Immature natural killer cell (primary cell): ENCODE data around the gene NDUFB3. TPM values are rescaled to one million over a fixed set of nuclear protein-coding genes. Genes with fewer than 3 reads are reported as not detected.

ENCODE experiments used
- DNase-seq, 3 donors: peaks; one replicate each; pipeline ENCODE4 v3.0.0; 2022; ENCODE audit warnings: mixed read lengths in 1 of 3
- H3K27ac Mint-ChIP-seq, 6 donors: one replicate each; pipeline ENCODE4 v1.8.0; 2020; ENCODE audit warnings: mixed read lengths in 6 of 6, mild to moderate bottlenecking in 5 of 6, inconsistent platforms in 4 of 6, moderate library complexity in 3 of 6
- H3K27me3 Mint-ChIP-seq, 3 donors: one replicate each; pipeline ENCODE4 v1.8.0; 2020 to 2021; ENCODE audit warnings: low read depth in 3 of 3, mild to moderate bottlenecking in 3 of 3, mixed read lengths in 3 of 3, moderate library complexity in 3 of 3, inconsistent platforms in 1 of 3
- H3K36me3 Mint-ChIP-seq, 3 donors: one replicate each; pipeline ENCODE4 v1.8.0; 2020; ENCODE audit warnings: mixed read lengths in 3 of 3, inconsistent platforms in 2 of 3, mild to moderate bottlenecking in 2 of 3
- H3K4me1 Mint-ChIP-seq, 2 donors: one replicate each; pipeline ENCODE4 v1.8.0; 2020; ENCODE audit warnings: inconsistent platforms in 2 of 2, mild to moderate bottlenecking in 2 of 2, mixed read lengths in 2 of 2, moderate library complexity in 1 of 2
- H3K4me3 Mint-ChIP-seq, 5 donors: one replicate each; pipeline ENCODE4 v1.8.0; 2020; ENCODE audit warnings: mild to moderate bottlenecking in 5 of 5, mixed read lengths in 5 of 5, inconsistent platforms in 3 of 5, moderate library complexity in 3 of 5
- H3K9me3 Mint-ChIP-seq, 6 donors: one replicate each; pipeline ENCODE4 v1.8.0; 2020; ENCODE audit warnings: mild to moderate bottlenecking in 6 of 6, mixed read lengths in 6 of 6, inconsistent platforms in 4 of 6, moderate library complexity in 3 of 6
- polyA plus RNA-seq, 3 donors: library from polyadenylated mRNA; unstranded; fragments of 300-500 nt; fragmentation: Illumina TruSeq; gene quantifications; one replicate each; pipeline ENCODE4 v1.2.3, GENCODE V29; 2021

NDUFB3 gene
- polyA plus RNA-seq, 3 donors from 2014 or later = 211 to 234 (median 225) TPM

DNA sequence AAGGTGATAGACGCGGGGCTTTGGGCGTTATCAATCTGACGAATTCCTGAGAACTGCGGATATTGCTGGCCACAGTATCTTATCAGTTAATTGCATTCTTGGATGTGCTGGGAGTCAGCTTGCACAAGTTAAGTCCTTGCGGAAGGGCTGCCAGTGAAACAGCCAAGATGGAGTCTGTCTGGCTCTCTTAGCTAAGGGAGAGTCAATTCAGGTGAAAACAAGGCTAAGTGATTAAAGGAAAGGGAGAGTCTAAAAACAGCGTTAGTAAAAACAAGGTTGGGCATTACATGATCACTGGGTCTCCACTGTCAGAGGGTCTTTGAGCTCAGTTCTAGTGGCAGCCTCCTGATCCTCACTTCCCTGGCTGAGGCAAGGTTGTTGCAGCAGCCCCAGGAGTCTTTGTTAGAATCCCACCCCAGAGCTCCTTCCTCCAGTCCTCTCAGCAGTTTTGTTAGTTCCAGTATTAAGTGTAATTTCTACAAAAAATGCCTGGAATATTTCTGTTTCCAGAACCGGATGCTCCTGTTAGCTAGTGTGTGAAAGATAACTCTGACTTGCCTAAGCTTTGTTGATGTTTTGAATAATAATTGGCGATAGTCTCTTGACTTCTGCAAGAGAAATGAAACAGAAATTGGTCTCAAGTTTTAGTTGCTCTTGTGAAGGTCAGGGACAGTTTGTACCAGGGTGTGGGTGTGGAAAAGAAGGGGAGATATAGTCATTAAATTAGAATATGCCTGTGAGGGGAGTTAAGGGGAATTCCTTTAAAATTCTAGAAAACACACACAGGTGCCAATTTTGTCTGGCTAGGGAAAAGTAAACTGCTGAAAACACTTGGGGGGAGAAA, 54.7 kb downstream of the NDUFB3 start:
- no peaks in the 10 kb centered on the region for H3K9me3 Mint-ChIP-seq
- peak overlapping the region; percentile 95 to 100 (median 99) for H3K27ac Mint-ChIP-seq
- peak; percentile 45 to 47 (median 46) for DNase-seq
- H3K27me3 Mint-ChIP-seq = peaks cover 15 to 39% (median 26%) of the 10 kb centered on the region in 3 donors
- H3K4me1 Mint-ChIP-seq = peaks cover 92 to 99% of the 10 kb centered on the region in 2 donors
- H3K4me3 Mint-ChIP-seq = peak overlapping the region; percentile 93 to 99 (median 95)
- peaks cover 22 to 43% (median 38%) of the 10 kb centered on the region in 3 donors for H3K36me3 Mint-ChIP-seq

DNA sequence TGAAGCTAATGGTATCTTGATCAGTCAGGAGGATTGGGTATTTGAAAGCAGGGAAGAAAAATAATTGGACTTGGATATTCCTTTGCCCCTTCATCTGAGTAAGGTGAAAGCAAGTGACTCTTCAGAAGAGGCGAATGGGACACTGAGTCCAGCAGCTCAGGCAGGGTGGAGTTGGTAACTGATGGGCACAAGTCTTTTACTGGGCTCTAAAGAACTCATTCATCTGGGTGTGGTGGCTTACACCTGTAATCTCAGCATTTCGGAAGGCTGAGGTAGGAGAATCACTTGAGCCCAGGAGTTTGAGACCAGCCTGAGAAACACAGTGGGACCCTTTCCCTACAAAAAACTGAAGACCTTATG, 55.3 kb downstream of the NDUFB3 start:
- H3K9me3 Mint-ChIP-seq = no peaks in the 10 kb centered on the region
- H3K36me3 Mint-ChIP-seq = peaks cover 19 to 40% (median 36%) of the 10 kb centered on the region in 3 donors
- H3K4me3 Mint-ChIP-seq = peak overlapping the region; percentile 93 to 99 (median 95)
- peaks cover 15 to 39% (median 26%) of the 10 kb centered on the region in 3 donors for H3K27me3 Mint-ChIP-seq
- H3K4me1 Mint-ChIP-seq = peaks cover 92 to 99% of the 10 kb centered on the region in 2 donors
- no peak for DNase-seq
- H3K27ac Mint-ChIP-seq = peak overlapping the region; percentile 95 to 100 (median 99)

DNA sequence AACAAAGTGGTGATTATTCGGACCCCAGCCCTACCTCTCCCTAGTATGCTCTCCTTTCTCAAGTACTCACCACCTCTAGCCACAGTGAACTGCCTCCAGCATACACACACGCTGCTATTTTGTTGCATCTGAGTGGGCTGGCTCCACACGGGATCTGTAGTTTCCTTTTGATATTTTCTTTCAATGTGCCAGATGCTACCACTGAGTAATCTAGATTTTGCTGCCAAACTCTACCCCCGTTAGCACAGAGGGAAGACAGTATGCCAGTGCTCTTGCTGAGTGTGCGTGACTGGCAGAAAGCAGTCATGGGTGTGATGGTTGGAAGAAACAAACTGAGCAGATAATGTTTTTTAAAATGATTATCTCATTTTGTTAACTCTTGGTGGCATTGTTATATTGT, 55.8 kb downstream of the NDUFB3 start:
- Mint-ChIP-seq H3K4me3 (peak overlapping the region; percentile 93 to 99 (median 95)), H3K36me3 (peaks cover 18 to 38% (median 34%) of the 10 kb centered on the region in 3 donors), H3K27me3 (peaks cover 15 to 35% (median 26%) of the 10 kb centered on the region in 3 donors), H3K9me3 (no peaks in the 10 kb centered on the region), H3K27ac (peak overlapping the region; percentile 95 to 100 (median 99)), H3K4me1 (peaks cover 92 to 99% of the 10 kb centered on the region in 2 donors)
- peak in 1 of 3 donors; percentile 39 for DNase-seq

DNA sequence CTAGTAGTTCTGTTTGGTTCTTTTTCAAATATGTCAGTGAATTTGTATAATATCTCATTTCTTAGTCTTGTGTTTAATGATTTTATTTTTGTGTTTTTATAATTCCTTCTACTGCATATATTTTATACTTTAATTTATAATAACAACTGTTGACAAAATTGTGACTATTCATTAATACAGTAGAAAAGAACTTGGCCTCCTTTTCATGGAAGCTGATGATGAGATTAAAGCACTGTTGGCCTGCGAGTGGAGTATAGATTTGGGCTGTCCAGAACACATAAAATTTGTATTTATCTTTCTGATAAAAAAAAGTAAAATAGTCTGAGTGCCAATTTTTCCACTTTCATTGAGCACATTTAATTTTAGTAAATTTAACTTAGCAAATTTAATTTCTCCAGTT, 56.2 kb downstream of the NDUFB3 start:
- Mint-ChIP-seq H3K9me3 (no peaks in the 10 kb centered on the region), H3K27me3 (peaks cover 15 to 33% (median 26%) of the 10 kb centered on the region in 3 donors), H3K36me3 (peaks cover 20 to 39% (median 34%) of the 10 kb centered on the region in 3 donors), H3K27ac (peak overlapping the region; percentile 95 to 100 (median 99)), H3K4me1 (peaks cover 92 to 99% of the 10 kb centered on the region in 2 donors), H3K4me3 (peak overlapping the region; percentile 93 to 99 (median 95))
- DNase-seq = no peak

DNA sequence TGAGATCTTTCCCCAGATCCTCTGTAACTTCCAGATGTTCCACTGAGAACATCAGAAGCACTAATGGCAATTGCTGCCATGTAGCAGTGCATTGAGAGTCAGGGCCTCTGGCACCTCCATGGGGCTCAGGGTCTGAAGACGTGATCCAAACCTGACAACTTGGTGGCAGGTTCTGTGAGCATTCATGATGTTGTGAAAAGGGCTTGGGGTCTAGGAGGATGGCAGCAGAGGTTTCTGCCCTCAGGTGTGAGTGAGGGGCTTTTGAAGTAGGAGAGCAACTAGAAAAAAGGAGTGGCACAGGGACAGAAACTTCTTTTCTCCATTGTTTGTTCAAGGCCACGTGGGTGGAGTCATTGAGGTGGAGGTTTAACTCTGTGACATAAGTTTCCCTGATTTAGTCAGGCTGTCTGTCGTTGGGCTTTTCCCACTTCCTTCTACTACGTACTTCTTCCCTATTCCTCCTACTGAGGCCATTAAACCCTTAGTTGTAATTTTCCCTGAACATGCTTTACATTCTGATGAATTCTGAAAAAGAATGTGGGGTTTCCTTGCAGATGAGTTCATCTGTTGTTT, 57.2 kb downstream of the NDUFB3 start:
- peaks cover 12 to 29% (median 25%) of the 10 kb centered on the region in 3 donors for H3K27me3 Mint-ChIP-seq
- H3K36me3 Mint-ChIP-seq = peaks cover 21 to 41% (median 31%) of the 10 kb centered on the region in 3 donors
- H3K4me1 Mint-ChIP-seq = peaks cover 87 to 94% of the 10 kb centered on the region in 2 donors
- no peaks in the 10 kb centered on the region for H3K9me3 Mint-ChIP-seq
- H3K4me3 Mint-ChIP-seq = peak overlapping the region; percentile 69 to 98 (median 81)
- no peak for DNase-seq
- peak overlapping the region; percentile 97 to 100 (median 98) for H3K27ac Mint-ChIP-seq

DNA sequence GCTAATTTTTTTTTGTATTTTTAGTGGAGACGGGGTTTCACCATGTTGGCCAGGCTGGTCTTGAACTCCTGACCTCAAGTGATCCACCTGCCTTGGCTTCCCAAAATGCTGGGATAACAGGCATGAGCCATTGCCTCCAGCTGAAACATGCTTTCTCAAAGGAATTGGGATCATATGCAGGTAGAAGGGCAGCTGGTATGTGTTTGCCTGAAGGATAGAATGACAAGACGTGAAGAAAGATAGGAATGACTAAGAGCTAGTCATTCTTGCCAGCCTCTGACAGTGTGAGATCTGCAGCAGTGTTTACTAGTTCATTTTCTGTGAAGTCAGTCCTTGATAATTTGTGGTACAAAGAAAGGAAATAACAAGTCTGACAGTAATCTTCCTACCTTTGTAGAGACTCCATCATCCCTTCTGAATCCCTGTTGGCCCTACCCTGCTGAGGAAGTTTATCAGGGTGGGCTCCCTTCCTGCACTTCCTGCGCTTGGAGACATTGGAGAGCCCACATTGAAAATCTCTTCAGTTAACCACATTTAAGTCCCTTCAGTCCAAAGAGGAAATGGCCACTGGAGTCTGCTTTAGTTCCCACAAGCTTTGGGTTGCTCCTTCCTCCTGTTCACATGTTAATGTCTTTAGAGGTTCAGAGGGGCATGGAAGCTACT, 58.9 kb downstream of the NDUFB3 start:
- peak overlapping the region; percentile 90 to 100 (median 98) for H3K27ac Mint-ChIP-seq
- DNase-seq = peak; percentile 52 to 64 (median 63)
- H3K4me3 Mint-ChIP-seq = peak overlapping the region; percentile 68 to 84 (median 77)

GRCh38 chr2:201132518-201132917, 60.7 kb downstream of the NDUFB3 start:
- H3K4me3 Mint-ChIP-seq = peak overlapping the region in 2 of 5 donors; percentile 11 to 18
- no peaks in the 10 kb centered on the region for H3K9me3 Mint-ChIP-seq
- peaks cover 35 to 58% (median 38%) of the 10 kb centered on the region in 3 donors for H3K36me3 Mint-ChIP-seq
- H3K27me3 Mint-ChIP-seq = peaks cover 1 to 7% (median 6%) of the 10 kb centered on the region in 3 donors
- peaks cover 67 to 80% of the 10 kb centered on the region in 2 donors for H3K4me1 Mint-ChIP-seq
- peak overlapping the region; percentile 90 to 100 (median 98) for H3K27ac Mint-ChIP-seq
- no peak for DNase-seq

More for the DNA sequence above, 58.9 kb downstream of the NDUFB3 start:
- Mint-ChIP-seq H3K9me3 (no peaks in the 10 kb centered on the region), H3K27me3 (peaks cover 3 to 17% (median 13%) of the 10 kb centered on the region in 3 donors), H3K4me1 (peaks cover 76 to 88% of the 10 kb centered on the region in 2 donors), H3K36me3 (peaks cover 28 to 45% (median 32%) of the 10 kb centered on the region in 3 donors)

Other genes with a start within 250 kb of the NDUFB3 start
- 10 to 100 TPM; 26.2 to 48.7 (median 47.9) TPM for gene CLK1, start 207.3 kb upstream of the NDUFB3 start, polyA plus RNA-seq
- gene PPIL3, start 182.9 kb upstream of the NDUFB3 start, polyA plus RNA-seq = 10 to 100 TPM; 17.9 to 30.4 (median 25.7) TPM
- gene NIF3L1, start 182.6 kb upstream of the NDUFB3 start, polyA plus RNA-seq = 10 to 100 TPM; 13.5 to 31.0 (median 20.9) TPM
- gene ORC2, start 108.3 kb upstream of the NDUFB3 start, polyA plus RNA-seq = 10 to 100 TPM in 1 of 3 donors, 1 to 10 TPM in 2; 5.7 to 13.6 (median 9.8) TPM
- 10 to 100 TPM; 12.9 to 31.4 (median 22.1) TPM for gene HYCC2, start 330 bp upstream of the NDUFB3 start, polyA plus RNA-seq
- gene CFLAR, start 44.2 kb downstream of the NDUFB3 start, polyA plus RNA-seq = 100 to 1,000 TPM; 167 to 262 (median 242) TPM
- gene CASP10, start 111.1 kb downstream of the NDUFB3 start, polyA plus RNA-seq = 10 to 100 TPM; 13.5 to 37.4 (median 19.8) TPM
- 100 to 1,000 TPM in 1 of 3 donors, 10 to 100 TPM in 2; 20.2 to 116 (median 28.0) TPM for gene CASP8, start 188.5 kb downstream of the NDUFB3 start, polyA plus RNA-seq